GM12875 (cell line): ENCODE data around the gene COTL1.

Experiments used
- H3K4me3 ChIP-seq: one replicate; pipeline ENCODE4 v1.5.1; 2011; ENCODE audit warnings: low read depth, low read length, control low read depth
- CTCF ChIP-seq: IDR thresholded peaks from 2 replicates; pipeline ENCODE4 v1.5.1; 2011; ENCODE audit warnings: low read depth, mild to moderate bottlenecking, control low read depth, inconsistent platforms, low read length, moderate library complexity, borderline replicate concordance; ENCODE audit not compliant: insufficient read depth

The COTL1 gene

GRCh38 chr16:84660973-84661372, 43.1 kb upstream of the COTL1 start:
- no peak overlapping the region for H3K4me3 ChIP-seq
- TF ChIP-seq CTCF = no peak

GRCh38 chr16:84659656-84660300, 41.9 kb upstream of the COTL1 start:
- no peak for TF ChIP-seq CTCF

GRCh38 chr16:84658690-84659089, 40.8 kb upstream of the COTL1 start:
- H3K4me3 ChIP-seq = no peak overlapping the region
- no peak for TF ChIP-seq CTCF

More at GRCh38 chr16:84659656-84660300, 41.9 kb upstream of the COTL1 start:
- no peak overlapping the region for H3K4me3 ChIP-seq

- no peak overlapping the region for H3K4me3 ChIP-seq
- TF ChIP-seq CTCF = no peak
Measured at GRCh38 chr16:84657229-84657837, 39.5 kb upstream of the COTL1 start.

GRCh38 chr16:84656649-84657048, 38.8 kb upstream of the COTL1 start:
- no peak overlapping the region for H3K4me3 ChIP-seq
- no peak for TF ChIP-seq CTCF

- no peak for TF ChIP-seq CTCF
- H3K4me3 ChIP-seq = no peak overlapping the region
Measured at GRCh38 chr16:84654998-84655397, 37.1 kb upstream of the COTL1 start.

GRCh38 chr16:84654238-84654637, 36.4 kb upstream of the COTL1 start:
- no peak overlapping the region for H3K4me3 ChIP-seq
- no peak for TF ChIP-seq CTCF
